Type B pancreatic cell (in vitro differentiated cells): ENCODE data around the gene APBA3. TPM values are rescaled to one million over a fixed set of nuclear protein-coding genes. Genes with fewer than 3 reads are reported as not detected.
"Not testable (repeated sequence)": the region's sequence is repeated elsewhere in the genome, so short reads cannot be mapped to it uniquely, and the experiment has no call there.

Experiments used
- DNase-seq: peaks from one replicate; pipeline ENCODE4 v3.0.0; 2021; ENCODE audit warnings: mixed read lengths; ENCODE audit not compliant: unreplicated experiment; ENCODE audit errors: extremely low spot score
- H3K27ac Mint-ChIP-seq: 2 replicates; pipeline ENCODE4 v1.8.0; 2021; ENCODE audit warnings: mild to moderate bottlenecking, mixed read lengths
- H3K27me3 Mint-ChIP-seq: 2 replicates; pipeline ENCODE4 v1.8.0; 2021; ENCODE audit warnings: mixed read lengths
- H3K36me3 Mint-ChIP-seq: 2 replicates; pipeline ENCODE4 v1.8.0; 2021; ENCODE audit warnings: mixed read lengths
- H3K4me1 Mint-ChIP-seq: one replicate; pipeline ENCODE4 v1.8.0; 2021; ENCODE audit warnings: mixed read lengths; ENCODE audit not compliant: unreplicated experiment
- H3K4me3 Mint-ChIP-seq: 2 replicates; pipeline ENCODE4 v1.8.0; 2021; ENCODE audit warnings: mild to moderate bottlenecking, mixed read lengths
- H3K9me3 Mint-ChIP-seq: 2 replicates; pipeline ENCODE4 v1.8.0; 2021; ENCODE audit warnings: mixed read lengths
- total RNA-seq: library from RNA; stranded (reverse); gene quantifications from 2 replicates; pipeline ENCODE4 v1.2.1, GENCODE V29; 2021; ENCODE audit warnings: low replicate concordance
- TF ChIP-seq, protein P1 (sequence below): fragments of 200-600 bp; sonication (generic); conservative IDR thresholded peaks from 2 replicates; pipeline ENCODE4 v1.5.0; 2021; ENCODE audit warnings: antibody characterized with exemption, mild to moderate bottlenecking

The APBA3 gene
- total RNA-seq, 1 donor from 2014 or later: 28.5 TPM

DNA sequence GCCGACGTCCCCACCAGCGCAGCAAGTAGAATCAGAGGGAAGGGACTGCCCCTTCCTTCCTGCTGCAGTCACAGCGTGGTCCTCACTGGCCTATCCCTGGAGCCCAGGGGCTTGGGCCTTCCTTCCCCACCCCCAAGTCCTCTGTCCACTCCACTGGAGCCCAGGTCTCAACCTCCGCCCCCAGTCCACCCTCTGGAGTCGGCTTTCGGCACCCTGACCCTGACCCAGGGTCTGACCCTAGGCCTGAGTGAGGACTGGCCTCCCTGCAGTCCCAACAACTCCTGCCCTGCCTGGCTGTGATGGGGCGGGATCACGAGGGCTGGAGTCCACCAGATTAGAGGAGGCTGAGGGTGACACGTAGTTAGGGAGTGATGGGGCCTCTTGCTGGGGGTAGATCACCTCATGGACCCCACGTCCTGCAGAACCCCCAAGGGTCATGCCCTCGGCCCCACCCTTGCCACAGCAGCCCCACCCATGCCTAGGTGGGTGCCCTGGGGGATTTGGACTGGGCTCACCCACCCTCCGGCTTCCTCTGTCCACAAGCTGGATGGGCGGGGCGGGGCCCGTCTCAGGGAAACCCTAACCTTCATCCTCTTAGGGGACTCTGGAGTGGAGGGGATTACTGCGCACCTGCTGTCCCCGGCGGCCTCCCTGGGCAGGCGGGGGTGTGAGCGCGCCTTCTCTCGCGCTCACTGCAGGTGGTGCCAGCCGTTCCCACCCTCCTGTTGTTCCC lies 6.7 kb upstream of the APBA3 start:
- no peaks in the 10 kb centered on the region for H3K36me3 Mint-ChIP-seq

GRCh38 chr19:3767050-3767449 lies 5.6 kb upstream of the APBA3 start:
- Mint-ChIP-seq H3K9me3 (no peaks in the 10 kb centered on the region), H3K4me1 (peaks cover 7% of the 10 kb centered on the region), H3K27me3 (no peaks in the 10 kb centered on the region), H3K4me3 (no peak overlapping the region), H3K27ac (no peak overlapping the region), H3K36me3 (peaks cover 5% of the 10 kb centered on the region)
- TF ChIP-seq, protein P1, sequence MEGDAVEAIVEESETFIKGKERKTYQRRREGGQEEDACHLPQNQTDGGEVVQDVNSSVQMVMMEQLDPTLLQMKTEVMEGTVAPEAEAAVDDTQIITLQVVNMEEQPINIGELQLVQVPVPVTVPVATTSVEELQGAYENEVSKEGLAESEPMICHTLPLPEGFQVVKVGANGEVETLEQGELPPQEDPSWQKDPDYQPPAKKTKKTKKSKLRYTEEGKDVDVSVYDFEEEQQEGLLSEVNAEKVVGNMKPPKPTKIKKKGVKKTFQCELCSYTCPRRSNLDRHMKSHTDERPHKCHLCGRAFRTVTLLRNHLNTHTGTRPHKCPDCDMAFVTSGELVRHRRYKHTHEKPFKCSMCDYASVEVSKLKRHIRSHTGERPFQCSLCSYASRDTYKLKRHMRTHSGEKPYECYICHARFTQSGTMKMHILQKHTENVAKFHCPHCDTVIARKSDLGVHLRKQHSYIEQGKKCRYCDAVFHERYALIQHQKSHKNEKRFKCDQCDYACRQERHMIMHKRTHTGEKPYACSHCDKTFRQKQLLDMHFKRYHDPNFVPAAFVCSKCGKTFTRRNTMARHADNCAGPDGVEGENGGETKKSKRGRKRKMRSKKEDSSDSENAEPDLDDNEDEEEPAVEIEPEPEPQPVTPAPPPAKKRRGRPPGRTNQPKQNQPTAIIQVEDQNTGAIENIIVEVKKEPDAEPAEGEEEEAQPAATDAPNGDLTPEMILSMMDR: no peak
- DNase-seq: no peak

More for the DNA sequence above, 6.7 kb upstream of the APBA3 start:
- Mint-ChIP-seq H3K27ac (no peak overlapping the region), H3K4me1 (peaks cover 2% of the 10 kb centered on the region), H3K9me3 (no peaks in the 10 kb centered on the region), H3K4me3 (no peak overlapping the region), H3K27me3 (no peaks in the 10 kb centered on the region)
- DNase-seq: no peak
- TF ChIP-seq, protein P1: no peak

DNA sequence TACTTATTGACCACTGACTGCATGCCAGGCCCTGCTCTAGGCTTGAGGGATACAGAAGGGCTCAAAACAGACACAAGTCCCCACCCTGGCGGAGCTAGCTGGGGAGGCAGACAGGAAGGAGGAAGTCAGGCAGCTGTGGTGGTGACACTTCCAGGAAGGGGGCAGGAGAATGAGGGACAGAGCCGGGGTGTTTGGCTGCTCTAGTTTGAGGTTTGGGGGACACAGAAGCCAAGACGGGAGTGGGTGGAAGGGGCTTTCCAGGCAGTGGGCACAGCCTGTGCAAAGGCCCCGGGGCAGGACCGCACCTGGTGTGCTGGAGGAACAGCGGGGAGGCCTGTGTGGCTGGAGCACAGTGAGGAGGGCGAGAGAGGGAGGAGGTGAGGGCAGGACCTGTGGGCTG lies 5.0 kb upstream of the APBA3 start:
- TF ChIP-seq, protein P1: no peak
- no peaks in the 10 kb centered on the region for H3K27me3 Mint-ChIP-seq
- no peak overlapping the region for H3K4me3 Mint-ChIP-seq

GRCh38 chr19:3765757-3766156 lies 4.3 kb upstream of the APBA3 start:
- DNase-seq, H3K27ac Mint-ChIP-seq, H3K36me3 Mint-ChIP-seq, H3K4me3 Mint-ChIP-seq, H3K27me3 Mint-ChIP-seq, H3K9me3 Mint-ChIP-seq: not testable (repeated sequence)
- H3K4me1 Mint-ChIP-seq: peaks cover 12% of the 10 kb centered on the region

More for the DNA sequence above, 5.0 kb upstream of the APBA3 start:
- peaks cover 11% of the 10 kb centered on the region for H3K4me1 Mint-ChIP-seq
- DNase-seq: no peak
- H3K27ac Mint-ChIP-seq: no peak overlapping the region
- H3K9me3 Mint-ChIP-seq: no peaks in the 10 kb centered on the region
- H3K36me3 Mint-ChIP-seq: peaks cover 5% of the 10 kb centered on the region

DNA sequence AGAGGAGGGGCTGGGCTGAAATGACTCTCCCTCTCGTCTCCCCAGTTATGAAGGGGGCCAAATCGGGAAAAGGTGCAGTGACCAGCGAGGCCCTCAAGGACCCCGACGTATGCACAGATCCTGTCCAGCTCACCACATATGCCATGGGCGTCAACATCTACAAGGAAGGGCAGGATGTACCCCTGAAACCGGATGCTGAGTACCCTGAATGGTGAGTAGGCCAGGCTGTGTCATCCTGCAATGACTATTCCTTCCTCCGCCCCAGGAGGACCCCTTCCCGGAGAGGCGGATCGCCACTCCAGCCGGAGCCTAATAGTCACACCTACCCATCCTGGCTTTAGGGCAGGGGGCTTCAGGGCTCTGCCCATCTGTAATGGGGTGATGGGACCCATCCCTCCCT lies 3.6 kb upstream of the APBA3 start:
- peaks cover 12% of the 10 kb centered on the region for H3K4me1 Mint-ChIP-seq
- no peak overlapping the region for H3K27ac Mint-ChIP-seq
- DNase-seq: no peak

More for the DNA sequence above, 3.6 kb upstream of the APBA3 start:
- H3K27me3 Mint-ChIP-seq: no peaks in the 10 kb centered on the region
- TF ChIP-seq, protein P1: no peak
- H3K4me3 Mint-ChIP-seq: no peak overlapping the region
- no peaks in the 10 kb centered on the region for H3K9me3 Mint-ChIP-seq
- peaks cover 5% of the 10 kb centered on the region for H3K36me3 Mint-ChIP-seq
